GM03348 (cell line): ENCODE results near the gene MYO7B.

Experiments
- DNase-seq: peaks from one replicate; pipeline ENCODE4 v3.0.0; 2012; ENCODE audit warnings: low spot score

Gene MYO7B

GRCh38 chr2:127664065-127664894 is 128.8 kb downstream of the MYO7B start:
- no peak for DNase-seq

GRCh38 chr2:127664895-127665225 is 129.4 kb downstream of the MYO7B start:
- no peak for DNase-seq

DNA sequence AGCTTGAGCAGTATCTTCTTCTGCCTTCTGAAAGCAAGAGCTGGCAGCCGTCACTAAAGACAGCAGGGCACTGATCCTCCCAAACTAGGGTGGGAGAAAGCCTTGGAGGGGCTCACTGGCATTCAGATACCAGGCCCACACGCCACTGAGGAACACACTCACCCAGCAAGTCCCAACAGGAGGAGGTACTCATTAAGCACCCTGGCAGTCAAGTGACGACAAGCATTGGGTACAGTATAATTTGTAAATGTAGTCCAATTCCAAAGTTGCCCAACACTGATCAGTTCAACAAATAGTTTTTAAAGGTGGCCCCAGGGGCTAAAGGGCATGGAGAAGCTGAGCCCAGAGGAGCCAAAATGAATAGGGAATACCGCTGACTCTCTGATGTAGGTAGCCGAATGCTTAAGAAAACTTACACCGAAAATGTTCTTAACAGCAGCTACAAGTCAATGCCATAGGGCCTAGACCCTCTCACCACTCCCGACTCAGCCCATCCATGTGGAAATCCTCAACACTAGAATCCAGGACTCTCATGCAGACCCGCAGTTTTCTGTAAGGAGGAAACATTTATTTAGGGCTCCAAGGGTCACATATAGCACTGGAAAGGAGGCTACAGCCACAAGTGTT is 129.9 kb downstream of the MYO7B start:
- no peak for DNase-seq

- no peak for DNase-seq
Measured at GRCh38 chr2:127669056-127669455, 133.6 kb downstream of the MYO7B start.

DNA sequence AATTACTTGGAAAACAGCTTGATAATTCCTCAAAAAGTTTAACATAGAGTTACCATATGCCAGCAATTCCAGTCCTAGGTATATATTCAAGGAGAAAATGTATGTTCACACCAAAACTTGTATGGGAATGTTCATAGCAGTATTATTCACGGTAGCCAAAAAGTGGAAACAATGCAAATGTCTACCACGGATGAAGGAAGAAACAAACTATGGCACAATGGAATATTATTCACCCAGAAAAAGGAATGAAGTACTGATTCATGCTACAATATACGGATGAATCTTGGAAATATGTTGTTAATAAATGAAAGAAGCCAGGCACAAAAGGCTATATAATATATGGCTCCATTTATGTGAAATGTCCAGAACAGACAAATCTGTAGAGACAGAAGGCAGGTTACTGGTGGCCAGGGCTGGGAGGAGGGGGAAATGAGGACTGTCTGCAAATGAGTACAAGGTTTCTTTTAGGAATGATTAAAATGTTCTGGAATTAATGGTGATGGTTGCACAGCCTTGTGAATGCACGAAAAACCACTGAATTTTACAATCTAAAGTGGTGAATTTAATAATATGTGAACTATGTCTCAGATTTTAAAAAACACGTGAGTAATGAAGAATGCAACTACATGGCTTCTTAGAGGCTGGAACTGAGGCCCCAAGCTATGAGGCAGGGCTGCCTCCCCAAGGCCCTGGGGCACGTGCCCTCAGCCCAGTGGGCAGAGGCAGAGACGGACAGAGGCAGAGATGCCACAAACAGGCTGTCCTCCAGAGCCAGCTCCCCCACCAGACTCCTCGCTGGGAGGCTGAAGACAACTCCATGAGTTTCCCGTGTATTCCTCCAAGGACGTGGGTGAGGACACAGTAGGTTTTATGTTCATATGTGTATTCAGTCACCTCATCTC is 134.8 kb downstream of the MYO7B start:
- DNase-seq: no peak

GRCh38 chr2:127670957-127671290 is 135.4 kb downstream of the MYO7B start:
- no peak for DNase-seq

DNA sequence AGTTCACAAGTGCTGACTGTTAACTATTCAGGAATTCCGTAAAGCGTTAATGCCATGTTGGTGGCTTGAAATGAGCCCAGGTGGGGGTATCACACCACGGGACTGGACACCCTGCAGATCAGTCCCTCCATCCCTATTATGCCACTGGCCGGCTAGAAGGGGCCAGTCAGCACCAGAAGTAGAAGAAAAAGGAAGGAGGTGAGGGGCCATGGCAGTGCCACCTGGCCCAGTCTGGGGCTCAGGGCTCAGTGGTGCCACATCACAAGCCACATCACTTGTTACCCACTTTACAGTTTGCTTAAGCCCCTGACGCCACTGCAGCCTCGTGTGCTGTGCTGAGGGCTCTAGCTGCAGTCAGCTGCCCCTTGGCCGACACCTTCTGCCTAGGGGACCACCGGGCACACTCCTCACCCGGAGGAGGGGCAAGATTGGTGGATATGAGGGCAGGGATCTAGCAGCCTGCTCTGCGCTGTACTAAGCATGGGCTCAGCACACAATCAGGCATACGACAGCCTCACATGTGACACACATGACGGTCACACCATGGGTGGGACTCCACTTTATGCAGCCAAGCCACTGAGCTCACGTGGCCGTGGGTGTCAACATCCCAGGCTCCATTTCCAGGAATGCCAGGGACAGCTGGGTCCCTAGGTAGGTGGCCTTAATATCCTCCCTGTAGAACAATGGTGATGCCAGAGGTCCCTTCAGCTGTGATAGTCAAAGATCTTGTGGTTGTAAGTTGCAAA is 136.2 kb downstream of the MYO7B start:
- no peak for DNase-seq

- peak; percentile 39 for DNase-seq
Measured at GRCh38 chr2:127672341-127673224, 137.1 kb downstream of the MYO7B start.

- DNase-seq: peak; percentile 44
Measured at GRCh38 chr2:127673291-127674069, 138.0 kb downstream of the MYO7B start.

DNA sequence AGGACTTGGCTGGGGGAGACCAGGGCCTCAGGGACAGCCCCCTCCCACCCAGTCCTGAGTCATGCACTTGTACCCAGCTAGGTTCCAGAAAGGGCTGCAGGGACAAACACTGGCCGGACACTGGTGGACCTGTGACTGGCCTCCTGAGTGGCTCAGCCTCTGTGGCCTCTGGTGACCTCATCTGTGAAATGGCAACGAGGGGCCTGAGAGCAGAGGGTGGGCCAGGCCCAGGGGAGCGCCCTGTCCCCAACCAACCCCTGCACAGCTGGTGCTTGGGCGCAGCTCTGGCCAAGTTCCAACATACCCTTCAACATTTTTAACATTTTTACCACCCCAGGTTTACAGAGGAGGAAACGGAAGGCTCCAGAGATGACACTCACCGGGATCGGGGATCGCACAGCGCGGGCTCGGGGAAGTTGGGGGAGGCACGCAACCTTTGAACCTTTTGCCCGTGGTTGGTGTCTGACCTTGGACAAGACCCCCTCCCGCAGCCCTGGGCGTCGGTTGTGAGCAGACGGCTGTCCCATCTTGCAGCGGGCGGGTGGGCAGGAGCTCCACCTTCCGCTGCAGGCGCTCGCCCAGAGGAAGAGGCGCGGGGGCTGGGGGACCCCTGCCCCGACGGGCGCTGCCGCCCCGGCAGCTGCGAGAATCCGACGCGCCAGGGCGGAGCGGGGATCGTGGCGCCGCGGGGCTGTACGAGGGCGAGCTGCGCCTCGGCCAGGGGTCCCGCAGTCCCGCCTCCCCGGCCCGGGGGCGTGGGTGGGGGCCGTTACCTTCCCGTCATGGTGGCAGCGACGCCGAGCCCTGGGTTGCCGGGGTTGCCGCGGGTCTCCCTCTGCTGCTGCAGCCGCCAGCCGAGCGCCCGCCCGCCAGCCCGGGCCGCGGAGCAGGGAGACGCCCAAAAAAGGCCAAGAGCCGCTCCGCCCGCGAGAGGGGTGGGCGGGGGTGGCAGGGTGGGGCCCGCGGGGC is 139.0 kb downstream of the MYO7B start:
- DNase-seq: peak; percentile 86

DNA sequence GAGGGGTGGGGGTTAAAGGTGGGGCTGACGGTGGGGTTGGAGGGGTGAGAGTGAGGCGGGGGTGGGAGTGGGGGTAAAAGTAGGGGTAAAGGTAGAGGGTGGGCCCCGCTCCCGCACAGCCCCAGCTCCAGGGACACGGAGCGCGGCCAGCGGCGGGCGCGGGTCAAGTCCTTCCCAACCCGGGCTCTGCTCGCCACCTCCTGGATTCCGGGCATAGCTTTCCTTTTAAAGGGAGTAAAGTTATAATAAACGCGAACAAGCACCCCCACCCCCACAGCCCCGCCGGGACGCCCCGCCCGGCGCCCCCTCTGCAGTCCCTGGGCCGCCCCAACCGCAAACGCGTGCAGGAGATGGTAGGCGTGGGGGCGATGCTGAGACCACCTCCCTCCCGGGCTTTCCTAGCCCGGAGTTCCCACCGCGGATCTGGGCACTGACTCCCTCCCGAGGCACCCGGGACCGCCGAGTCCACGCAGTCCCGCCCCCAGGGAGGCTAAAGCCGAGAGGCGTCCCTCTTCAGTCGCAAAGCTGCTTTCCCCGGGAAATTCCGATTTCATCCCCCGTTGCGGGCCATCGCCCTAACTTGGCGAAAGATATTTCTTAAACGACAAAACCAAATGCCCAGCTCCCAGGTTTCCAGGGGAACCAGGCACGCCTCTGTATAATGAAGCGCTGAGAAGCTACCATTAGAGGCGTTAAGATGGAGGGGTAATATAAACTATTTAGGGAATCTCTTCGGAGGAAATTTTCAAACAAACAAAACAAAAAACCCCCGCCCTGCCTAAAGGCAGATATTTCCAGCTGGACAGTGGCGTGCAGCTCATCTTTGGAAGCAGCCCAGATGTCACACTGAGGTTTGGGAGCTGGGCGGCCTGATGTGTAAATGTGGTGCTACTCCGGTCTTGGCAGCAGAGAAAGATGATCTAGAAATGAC is 140.1 kb downstream of the MYO7B start, which contains the start of gene LIMS2:
Gene LIMS2 (minus strand): TSS at position 200 of the 931 bp plus-strand sequence. CDS start 506 bp downstream, outside the sequence.
- DNase-seq: peak; percentile 90

DNA sequence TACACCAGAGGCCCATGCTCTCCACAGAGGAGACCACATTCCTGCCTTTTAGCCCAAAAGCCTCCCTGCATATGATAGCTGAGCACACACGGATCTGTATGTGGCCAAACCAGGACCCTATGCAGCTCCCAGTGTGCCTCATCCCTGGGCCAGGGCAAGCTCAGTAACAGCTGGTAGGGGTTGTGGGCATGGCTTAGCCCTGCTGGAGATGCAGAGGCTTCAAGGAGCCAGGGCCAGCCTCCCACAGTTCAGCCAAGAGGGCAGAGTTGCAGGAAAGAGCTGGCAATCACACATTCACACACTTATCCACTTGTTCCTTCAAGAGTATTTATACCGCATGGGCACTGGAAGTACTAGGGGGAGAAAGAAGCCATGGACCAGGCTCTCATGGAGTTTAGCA is 141.4 kb downstream of the MYO7B start:
- no peak for DNase-seq

- no peak for DNase-seq
Measured at GRCh38 chr2:127678531-127678930, 143.0 kb downstream of the MYO7B start.

DNA sequence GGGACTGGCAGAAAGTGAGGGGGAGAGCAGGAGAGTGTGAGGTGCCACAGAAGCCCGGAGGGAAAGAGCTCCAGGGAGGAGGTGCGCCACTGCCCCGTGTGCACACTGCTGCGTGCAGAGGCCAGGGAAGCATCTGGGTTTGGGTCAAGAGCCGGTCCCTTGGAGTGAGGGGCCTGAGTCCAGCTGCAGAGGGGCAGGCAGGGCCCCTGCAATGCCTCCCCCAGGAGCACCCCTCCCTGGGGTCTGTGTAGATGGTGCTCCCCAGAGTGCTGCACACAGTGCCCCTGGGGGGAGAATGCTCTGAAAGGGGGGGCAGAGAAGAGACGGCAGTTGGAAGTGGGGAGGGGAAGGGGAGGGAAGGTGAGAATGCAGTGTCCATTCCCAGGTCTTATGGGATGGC is 143.5 kb downstream of the MYO7B start:
- DNase-seq: no peak

DNA sequence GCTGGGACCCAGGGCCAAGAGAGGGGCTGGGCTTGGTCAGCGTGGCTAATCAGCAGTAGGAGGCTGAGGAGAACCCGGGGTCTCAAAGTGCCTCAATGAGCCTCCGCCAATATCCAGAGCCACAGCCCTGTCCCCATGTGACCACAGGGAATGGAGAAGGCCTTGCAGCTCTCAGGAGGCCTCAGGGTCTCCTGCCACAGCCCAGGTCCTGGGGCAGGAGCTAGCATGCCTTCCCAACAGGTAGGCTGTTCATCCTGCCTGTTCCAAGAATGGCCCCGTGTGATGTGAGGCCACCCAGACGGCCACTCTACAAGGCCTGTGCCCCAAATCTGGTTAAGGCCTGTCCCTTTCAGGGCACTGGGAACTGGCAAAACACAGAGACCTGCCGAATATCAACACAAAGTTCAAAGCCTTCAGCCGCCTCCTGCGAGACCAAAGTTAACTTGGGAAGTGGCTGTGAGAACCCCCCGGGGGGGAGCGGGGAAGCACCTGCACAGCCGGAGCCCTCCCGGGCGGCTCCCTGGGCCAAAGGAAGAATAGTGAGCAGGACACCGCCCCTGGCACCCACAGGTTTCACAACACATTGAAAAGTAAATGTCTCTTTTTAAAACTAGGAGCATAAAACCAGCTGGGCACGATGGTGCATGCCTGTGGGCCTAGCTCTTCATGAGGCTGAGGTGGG is 144.3 kb downstream of the MYO7B start:
- DNase-seq: no peak

GRCh38 chr2:127680706-127681287 is 145.3 kb downstream of the MYO7B start:
- DNase-seq: no peak

DNA sequence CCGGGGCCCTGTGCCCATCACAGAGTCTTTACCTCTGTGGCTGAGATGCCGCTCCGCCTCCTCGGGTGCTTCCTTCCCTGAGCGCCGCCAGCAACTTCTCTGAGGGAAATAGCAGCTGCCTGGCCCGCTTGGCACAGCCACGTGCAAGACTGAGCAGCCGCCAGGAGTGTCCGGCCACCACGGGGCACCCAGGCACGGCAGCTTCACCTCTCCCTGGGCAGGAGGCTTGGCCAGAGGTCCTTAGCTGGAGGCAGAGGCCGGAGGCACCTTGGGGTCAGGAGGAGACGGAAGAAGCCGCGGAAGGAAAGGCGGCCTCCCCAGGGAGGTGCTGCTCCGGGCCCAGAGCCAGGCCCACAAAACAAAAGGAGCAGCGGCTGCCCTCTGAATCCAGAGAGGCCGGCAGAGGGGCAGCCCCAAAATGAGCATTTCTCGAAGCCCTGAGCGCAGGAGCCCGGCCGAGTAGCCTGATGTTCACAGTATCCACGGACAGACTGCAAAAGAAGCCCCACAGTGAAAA is 145.9 kb downstream of the MYO7B start:
- DNase-seq: peak; percentile 37
